Large intestine (tissue), 3 donors: ENCODE measurements around the gene PPP6R3. TPM values are rescaled to one million over a fixed set of nuclear protein-coding genes. Genes with fewer than 3 reads are reported as not detected.

Experiments used
- DNase-seq, 2 donors: peaks; one replicate each; pipeline versions ENCODE4 v3.0.0 to v3.0.0-alpha.2; 2013
- H3K27ac ChIP-seq: one replicate; pipeline ENCODE4 v1.5.1; 2013; ENCODE audit warnings: low read length
- H3K27me3 ChIP-seq: 2 replicates; pipeline ENCODE4 v1.6.1; 2013; ENCODE audit warnings: low read length; ENCODE audit not compliant: control insufficient read depth, insufficient read depth
- H3K36me3 ChIP-seq: 2 replicates; pipeline ENCODE4 v1.6.1; 2013; ENCODE audit warnings: low read length; ENCODE audit not compliant: control insufficient read depth, insufficient read depth
- H3K4me1 ChIP-seq: one replicate; pipeline ENCODE4 v1.6.1; 2013; ENCODE audit warnings: low read length; ENCODE audit not compliant: control insufficient read depth, insufficient read depth
- H3K4me3 ChIP-seq: one replicate; pipeline ENCODE4 v1.5.1; 2013; ENCODE audit warnings: low read length
- H3K9me3 ChIP-seq: one replicate; pipeline ENCODE4 v1.6.1; 2013; ENCODE audit warnings: mild to moderate bottlenecking, low read depth, low read length, moderate library complexity; ENCODE audit not compliant: control insufficient read depth
- WGBS: methylation state at CpG from one replicate; pipeline ENCODE4 v1.1.5; 2013; ENCODE audit warnings: low lambda C conversion rate; ENCODE audit not compliant: insufficient coverage; 5-methylcytosine and 5-hydroxymethylcytosine counted together
- polyA plus RNA-seq: library from polyadenylated mRNA; unstranded; fragments of 120-200 nt; gene quantifications from one replicate; pipeline ENCODE4 v1.2.1, GENCODE V29; 2013

PPP6R3 gene
- polyA plus RNA-seq, 1 donor, result 70.5 TPM

- Histone ChIP-seq H3K27ac (no peak overlapping the region), H3K36me3 (no peaks in the 10 kb centered on the region), H3K9me3 (peaks cover 16% of the 10 kb centered on the region), H3K4me3 (no peak overlapping the region), H3K27me3 (peaks cover 3% of the 10 kb centered on the region), H3K4me1 (peaks cover 4% of the 10 kb centered on the region)
- DNase-seq, result no peak
- 100% methylated on average over 1 of the region's 8 CpGs for WGBS
Observed at GRCh38 chr11:68654978-68655377, 194.4 kb downstream of the PPP6R3 start.

GRCh38 chr11:68655406-68655805 is 194.9 kb downstream of the PPP6R3 start:
- no peaks in the 10 kb centered on the region for H3K27me3 ChIP-seq
- peaks cover 16% of the 10 kb centered on the region for H3K9me3 ChIP-seq
- WGBS, result no CpG with 5 or more reads among the region's 7 CpGs
- no peak for DNase-seq
- no peak overlapping the region for H3K4me3 ChIP-seq
- H3K36me3 ChIP-seq, result no peaks in the 10 kb centered on the region
- H3K4me1 ChIP-seq, result peaks cover 4% of the 10 kb centered on the region
- no peak overlapping the region for H3K27ac ChIP-seq

- Histone ChIP-seq H3K9me3 (peaks cover 16% of the 10 kb centered on the region), H3K27me3 (no peaks in the 10 kb centered on the region), H3K4me1 (peaks cover 4% of the 10 kb centered on the region), H3K36me3 (no peaks in the 10 kb centered on the region), H3K27ac (no peak overlapping the region), H3K4me3 (no peak overlapping the region)
- no peak for DNase-seq
- no CpG with 5 or more reads among the region's 8 CpGs for WGBS
Observed at GRCh38 chr11:68655806-68656205, 195.3 kb downstream of the PPP6R3 start.

GRCh38 chr11:68657021-68657780 is 196.6 kb downstream of the PPP6R3 start:
- no peaks in the 10 kb centered on the region for H3K36me3 ChIP-seq
- peaks cover 14% of the 10 kb centered on the region for H3K9me3 ChIP-seq
- WGBS, result no CpG with 5 or more reads among the region's 11 CpGs
- no peak overlapping the region for H3K27ac ChIP-seq
- DNase-seq, result no peak
- H3K27me3 ChIP-seq, result no peaks in the 10 kb centered on the region
- peaks cover 4% of the 10 kb centered on the region for H3K4me1 ChIP-seq
- no peak overlapping the region for H3K4me3 ChIP-seq

- H3K4me1 ChIP-seq, result peaks cover 4% of the 10 kb centered on the region
- DNase-seq, result no peak
- H3K4me3 ChIP-seq, result no peak overlapping the region
- no peak overlapping the region for H3K27ac ChIP-seq
- no peaks in the 10 kb centered on the region for H3K27me3 ChIP-seq
- no CpG with 5 or more reads among the region's 8 CpGs for WGBS
- H3K9me3 ChIP-seq, result peaks cover 14% of the 10 kb centered on the region
- H3K36me3 ChIP-seq, result no peaks in the 10 kb centered on the region
Observed at GRCh38 chr11:68658097-68658496, 197.5 kb downstream of the PPP6R3 start.

GRCh38 chr11:68658661-68659060 is 198.1 kb downstream of the PPP6R3 start:
- peak overlapping the region; percentile 29 for H3K27ac ChIP-seq
- no peak overlapping the region for H3K4me3 ChIP-seq
- 89% methylated on average over 5 of the region's 13 CpGs for WGBS
- H3K36me3 ChIP-seq, result no peaks in the 10 kb centered on the region
- no peaks in the 10 kb centered on the region for H3K27me3 ChIP-seq
- H3K4me1 ChIP-seq, result peaks cover 4% of the 10 kb centered on the region
- no peak for DNase-seq
- H3K9me3 ChIP-seq, result peaks cover 11% of the 10 kb centered on the region

- H3K27ac ChIP-seq, result peak overlapping the region; percentile 15
- peak; percentile 48 to 49 for DNase-seq
- H3K36me3 ChIP-seq, result no peaks in the 10 kb centered on the region
- no CpG with 5 or more reads among the region's 22 CpGs for WGBS
- H3K4me1 ChIP-seq, result peaks cover 4% of the 10 kb centered on the region
- H3K4me3 ChIP-seq, result no peak overlapping the region
- H3K9me3 ChIP-seq, result peaks cover 5% of the 10 kb centered on the region
- no peaks in the 10 kb centered on the region for H3K27me3 ChIP-seq
Observed at GRCh38 chr11:68659158-68659921, 198.8 kb downstream of the PPP6R3 start.

- Histone ChIP-seq H3K9me3 (no peaks in the 10 kb centered on the region), H3K27ac (no peak overlapping the region), H3K36me3 (no peaks in the 10 kb centered on the region), H3K4me3 (no peak overlapping the region), H3K4me1 (peaks cover 4% of the 10 kb centered on the region), H3K27me3 (no peaks in the 10 kb centered on the region)
- DNase-seq, result no peak
- WGBS, result no CpG with 5 or more reads among the region's 18 CpGs
Observed at GRCh38 chr11:68660066-68660810, 199.7 kb downstream of the PPP6R3 start.

GRCh38 chr11:68661014-68661413 is 200.5 kb downstream of the PPP6R3 start:
- no peak for DNase-seq
- H3K9me3 ChIP-seq, result no peaks in the 10 kb centered on the region
- WGBS, result no CpG with 5 or more reads among the region's 15 CpGs

More at GRCh38 chr11:68661014-68661413, 200.5 kb downstream of the PPP6R3 start:
- Histone ChIP-seq H3K4me1 (peaks cover 4% of the 10 kb centered on the region), H3K4me3 (no peak overlapping the region), H3K27ac (no peak overlapping the region), H3K27me3 (no peaks in the 10 kb centered on the region), H3K36me3 (no peaks in the 10 kb centered on the region)
